Endodermal cell (in vitro differentiated cells): ENCODE measurements around the gene MICAL3. TPM values are rescaled to one million over a fixed set of nuclear protein-coding genes. Genes with fewer than 3 reads are reported as not detected.
A peak's percentile ranks its signal among the peaks of the same experiment; 100 is the strongest.

ENCODE experiments used
- DNase-seq: peaks from one replicate; pipeline ENCODE4 v3.0.0-alpha.2; 2017
- H3K27ac ChIP-seq: 2 replicates; pipeline ENCODE4 v1.5.1; 2013; ENCODE audit warnings: mild to moderate bottlenecking, low read depth, low read length, moderate library complexity
- H3K27me3 ChIP-seq: 2 replicates; pipeline ENCODE4 v1.6.1; 2013; ENCODE audit warnings: mild to moderate bottlenecking, low read length, moderate library complexity; ENCODE audit not compliant: insufficient read depth, control insufficient read depth, poor library complexity, severe bottlenecking
- H3K36me3 ChIP-seq: 2 replicates; pipeline ENCODE4 v1.7.0; 2013; ENCODE audit warnings: mild to moderate bottlenecking, low read length, moderate library complexity; ENCODE audit not compliant: control insufficient read depth, insufficient read depth
- H3K4me1 ChIP-seq: one replicate; pipeline ENCODE4 v1.7.0; 2013; ENCODE audit warnings: low read length; ENCODE audit not compliant: control insufficient read depth, insufficient read depth
- H3K4me3 ChIP-seq: 2 replicates; pipeline ENCODE4 v1.5.1; 2013; ENCODE audit warnings: mild to moderate bottlenecking, low read length, moderate library complexity
- H3K9ac ChIP-seq: 2 replicates; pipeline ENCODE4 v1.6.1; 2013; ENCODE audit warnings: mild to moderate bottlenecking, low read length, moderate library complexity; ENCODE audit not compliant: poor library complexity, severe bottlenecking; ENCODE audit errors: extremely low read depth
- H3K9me3 ChIP-seq: 2 replicates; pipeline ENCODE4 v1.6.1; 2013; ENCODE audit warnings: mild to moderate bottlenecking, low read length, moderate library complexity; ENCODE audit not compliant: control insufficient read depth
- H3K27ac Mint-ChIP-seq: 2 replicates; pipeline ENCODE4 v1.8.0; 2020; ENCODE audit warnings: mixed read lengths
- H3K27me3 Mint-ChIP-seq: 2 replicates; pipeline ENCODE4 v1.8.0; 2021; ENCODE audit warnings: mild to moderate bottlenecking, mixed read lengths; ENCODE audit not compliant: insufficient read depth
- H3K36me3 Mint-ChIP-seq: 2 replicates; pipeline ENCODE4 v1.8.0; 2020; ENCODE audit warnings: low read depth, mixed read lengths
- H3K4me1 Mint-ChIP-seq: 2 replicates; pipeline ENCODE4 v1.8.0; 2020; ENCODE audit warnings: mixed read lengths
- H3K4me3 Mint-ChIP-seq: 2 replicates; pipeline ENCODE4 v1.8.0; 2020; ENCODE audit warnings: mild to moderate bottlenecking, moderate library complexity, mixed read lengths
- H3K9me3 Mint-ChIP-seq: 2 replicates; pipeline ENCODE4 v1.8.0; 2020; ENCODE audit warnings: mild to moderate bottlenecking, mixed read lengths
- WGBS, 2 experiments: methylation state at CpG; one replicate each; pipeline versions ENCODE4 v1.1.5 to v1.1.7; 2013; ENCODE audit warnings: missing lambda C conversion rate in 2 of 2, mixed read lengths in 1 of 2; ENCODE audit not compliant: insufficient coverage in 1 of 2, insufficient read length in 1 of 2; 5-methylcytosine and 5-hydroxymethylcytosine counted together
- total RNA-seq, 2 donors: library from RNA; stranded (reverse); fragmentation: NEBNext Ultra II Directional in 1 of 2; extraction: Animal tissue kit (Norgen Biotek cat#: 25700) in 1 of 2; gene quantifications; 2 replicates in 1 of 2; 3 replicates in 1 of 2; pipeline ENCODE4 v1.2.1, GENCODE V29; 2021
- TF ChIP-seq, protein P1 (sequence below): fragments of 200-600 bp; sonication (generic); conservative IDR thresholded peaks from 2 replicates; pipeline ENCODE4 v1.5.0; 2021; ENCODE audit warnings: antibody characterized with exemption, mild to moderate bottlenecking

Gene MICAL3
- total RNA-seq, 2 donors from 2014 or later: 42.8 to 48.1 TPM

- H3K27me3 Mint-ChIP-seq: no peaks in the 10 kb centered on the region
- H3K4me1 Mint-ChIP-seq: peaks cover 3% of the 10 kb centered on the region
- WGBS, 2 experiments: 93 to 94% methylated on average over 9 to 10 of the region's 10 CpGs
Observed at GRCh38 chr22:17802411-17802810, 221.9 kb downstream of the MICAL3 start.

GRCh38 chr22:17797721-17798559 is 226.4 kb downstream of the MICAL3 start:
- Mint-ChIP-seq H3K4me3 (no peak overlapping the region), H3K9me3 (no peaks in the 10 kb centered on the region), H3K36me3 (peaks cover 2% of the 10 kb centered on the region), H3K4me1 (peaks cover 2% of the 10 kb centered on the region), H3K27ac (no peak overlapping the region), H3K27me3 (no peaks in the 10 kb centered on the region)
- WGBS, 2 experiments: 93 to 96% methylated on average over 11 to 23 of the region's 23 CpGs
- H3K27me3 ChIP-seq: no peaks in the 10 kb centered on the region
- H3K27ac ChIP-seq: no peak overlapping the region
- H3K9ac ChIP-seq: no peak overlapping the region
- no peaks in the 10 kb centered on the region for H3K9me3 ChIP-seq
- DNase-seq: no peak
- TF ChIP-seq, protein P1, sequence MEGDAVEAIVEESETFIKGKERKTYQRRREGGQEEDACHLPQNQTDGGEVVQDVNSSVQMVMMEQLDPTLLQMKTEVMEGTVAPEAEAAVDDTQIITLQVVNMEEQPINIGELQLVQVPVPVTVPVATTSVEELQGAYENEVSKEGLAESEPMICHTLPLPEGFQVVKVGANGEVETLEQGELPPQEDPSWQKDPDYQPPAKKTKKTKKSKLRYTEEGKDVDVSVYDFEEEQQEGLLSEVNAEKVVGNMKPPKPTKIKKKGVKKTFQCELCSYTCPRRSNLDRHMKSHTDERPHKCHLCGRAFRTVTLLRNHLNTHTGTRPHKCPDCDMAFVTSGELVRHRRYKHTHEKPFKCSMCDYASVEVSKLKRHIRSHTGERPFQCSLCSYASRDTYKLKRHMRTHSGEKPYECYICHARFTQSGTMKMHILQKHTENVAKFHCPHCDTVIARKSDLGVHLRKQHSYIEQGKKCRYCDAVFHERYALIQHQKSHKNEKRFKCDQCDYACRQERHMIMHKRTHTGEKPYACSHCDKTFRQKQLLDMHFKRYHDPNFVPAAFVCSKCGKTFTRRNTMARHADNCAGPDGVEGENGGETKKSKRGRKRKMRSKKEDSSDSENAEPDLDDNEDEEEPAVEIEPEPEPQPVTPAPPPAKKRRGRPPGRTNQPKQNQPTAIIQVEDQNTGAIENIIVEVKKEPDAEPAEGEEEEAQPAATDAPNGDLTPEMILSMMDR: no peak
- no peak overlapping the region for H3K4me3 ChIP-seq
- H3K36me3 ChIP-seq: no peaks in the 10 kb centered on the region
- H3K4me1 ChIP-seq: peaks cover 3% of the 10 kb centered on the region

More at GRCh38 chr22:17802411-17802810, 221.9 kb downstream of the MICAL3 start:
- no peak overlapping the region for H3K4me3 ChIP-seq
- H3K27me3 ChIP-seq: no peaks in the 10 kb centered on the region
- Mint-ChIP-seq H3K36me3 (peaks cover 24% of the 10 kb centered on the region), H3K9me3 (no peaks in the 10 kb centered on the region), H3K4me3 (no peak overlapping the region), H3K27ac (no peak overlapping the region)
- H3K4me1 ChIP-seq: no peaks in the 10 kb centered on the region
- TF ChIP-seq, protein P1: no peak
- no peak overlapping the region for H3K9ac ChIP-seq
- DNase-seq: no peak
- peaks cover 5% of the 10 kb centered on the region for H3K36me3 ChIP-seq
- no peaks in the 10 kb centered on the region for H3K9me3 ChIP-seq
- peak overlapping the region; percentile 16 for H3K27ac ChIP-seq

DNA sequence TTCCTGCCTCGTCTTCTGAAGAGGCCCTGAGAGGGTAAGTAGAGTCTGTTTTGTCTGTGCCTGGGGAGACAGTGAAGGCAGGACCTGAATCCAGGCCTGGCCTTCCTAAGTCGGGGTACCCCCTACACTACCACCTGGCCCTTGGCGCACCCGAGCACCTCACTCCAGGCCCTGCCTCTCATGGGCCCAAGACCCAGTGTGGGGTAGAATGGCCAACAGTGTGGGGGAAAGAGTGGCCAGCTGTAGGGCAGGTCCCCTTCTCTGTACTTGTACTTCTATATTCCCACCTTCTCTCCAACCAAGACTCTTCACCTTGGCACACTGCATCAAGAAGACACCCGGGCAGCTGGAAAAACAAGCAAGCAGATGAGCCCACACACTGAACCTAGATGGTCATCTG is 227.7 kb downstream of the MICAL3 start:
- H3K27ac ChIP-seq: no peak overlapping the region
- TF ChIP-seq, protein P1: no peak
- Mint-ChIP-seq H3K9me3 (no peaks in the 10 kb centered on the region), H3K4me3 (no peak overlapping the region), H3K36me3 (peaks cover 2% of the 10 kb centered on the region), H3K27me3 (no peaks in the 10 kb centered on the region), H3K4me1 (peaks cover 3% of the 10 kb centered on the region), H3K27ac (no peak overlapping the region)
- H3K36me3 ChIP-seq: no peaks in the 10 kb centered on the region
- H3K9me3 ChIP-seq: no peaks in the 10 kb centered on the region
- H3K4me3 ChIP-seq: no peak overlapping the region
- H3K27me3 ChIP-seq: no peaks in the 10 kb centered on the region
- no peak for DNase-seq
- WGBS, 2 experiments: 88 to 100% methylated on average over 1 to 5 of the region's 5 CpGs
- peaks cover 5% of the 10 kb centered on the region for H3K4me1 ChIP-seq
- H3K9ac ChIP-seq: no peak overlapping the region
